MM.1S (cell line): Measurements from ENCODE around the gene ATP11B.

ENCODE experiments used
- DNase-seq: peaks from one replicate; pipeline ENCODE4 v3.0.0-alpha.2; 2015
- H2AFZ ChIP-seq: fragments of 300-600 bp; sonication (generic); 2 replicates; pipeline ENCODE4 v1.6.0; 2016; ENCODE audit warnings: antibody characterized with exemption, low read length
- H3F3A ChIP-seq: fragments of 300-600 bp; sonication (generic); 2 replicates; pipeline ENCODE4 v1.6.1; 2016; ENCODE audit warnings: mild to moderate bottlenecking, antibody characterized with exemption, low read length, moderate library complexity, mixed read lengths; ENCODE audit not compliant: insufficient read depth
- H3K27ac ChIP-seq: fragments of 300-600 bp; sonication (generic); 2 replicates; pipeline ENCODE4 v1.5.1; 2016; ENCODE audit warnings: mild to moderate bottlenecking, low read length
- H3K27me3 ChIP-seq: fragments of 300-600 bp; sonication (generic); replicated peaks from 2 replicates; pipeline ENCODE4 v1.6.0; 2016; ENCODE audit warnings: low read length; ENCODE audit not compliant: insufficient read depth
- H3K36me3 ChIP-seq: fragments of 300-600 bp; sonication (generic); replicated peaks from 2 replicates; pipeline ENCODE4 v1.6.1; 2016; ENCODE audit warnings: mild to moderate bottlenecking, low read length, mixed read lengths; ENCODE audit not compliant: insufficient read depth
- H3K4me1 ChIP-seq: fragments of 300-600 bp; sonication (generic); 2 replicates; pipeline ENCODE4 v1.6.1; 2016; ENCODE audit warnings: low read length, mixed read lengths
- H3K4me2 ChIP-seq: fragments of 300-600 bp; sonication (generic); 2 replicates; pipeline ENCODE4 v1.6.0; 2016; ENCODE audit warnings: low read depth, low read length
- H3K4me3 ChIP-seq: fragments of 300-600 bp; sonication (generic); 2 replicates; pipeline ENCODE4 v1.5.1; 2016; ENCODE audit warnings: low read length, mixed read lengths
- H3K79me2 ChIP-seq: fragments of 300-600 bp; sonication (generic); 2 replicates; pipeline ENCODE4 v1.6.1; 2016; ENCODE audit warnings: mixed run types, low read length, mixed read lengths
- H3K9ac ChIP-seq: fragments of 300-600 bp; sonication (generic); 2 replicates; pipeline ENCODE4 v1.6.1; 2016; ENCODE audit warnings: low read length, mixed read lengths
- H3K9me2 ChIP-seq: fragments of 300-600 bp; sonication (generic); replicated peaks from 2 replicates; pipeline ENCODE4 v1.6.1; 2016; ENCODE audit warnings: mild to moderate bottlenecking, low read length, mixed read lengths; ENCODE audit not compliant: insufficient read depth
- H3K9me3 ChIP-seq: fragments of 300-600 bp; sonication (generic); replicated peaks from 2 replicates; pipeline ENCODE4 v1.6.1; 2016; ENCODE audit warnings: mild to moderate bottlenecking, low read length, mixed read lengths; ENCODE audit not compliant: insufficient read depth
- H4K20me1 ChIP-seq: fragments of 300-600 bp; sonication (generic); 2 replicates; pipeline ENCODE4 v1.6.1; 2016; ENCODE audit warnings: mild to moderate bottlenecking, low read length, moderate library complexity, mixed read lengths; ENCODE audit not compliant: insufficient read depth
- EZH2 ChIP-seq: fragments of 300-600 bp; sonication (generic); optimal IDR thresholded peaks from 2 replicates; pipeline ENCODE3; 2017; ENCODE audit warnings: low read depth, mild to moderate bottlenecking, antibody characterized with exemption, low read length, mixed read lengths
- EZH2phosphoT487 ChIP-seq: fragments of 300-600 bp; sonication (generic); IDR thresholded peaks from 2 replicates; pipeline ENCODE4 v1.6.1; 2018; ENCODE audit warnings: antibody characterized with exemption, low read length
- TF ChIP-seq, protein P1 (sequence below): fragments of 300-600 bp; sonication (generic); IDR thresholded peaks from 2 replicates; pipeline ENCODE4 v1.5.1; 2016; ENCODE audit warnings: antibody characterized with exemption, low read length, mixed read lengths

The ATP11B gene

DNA sequence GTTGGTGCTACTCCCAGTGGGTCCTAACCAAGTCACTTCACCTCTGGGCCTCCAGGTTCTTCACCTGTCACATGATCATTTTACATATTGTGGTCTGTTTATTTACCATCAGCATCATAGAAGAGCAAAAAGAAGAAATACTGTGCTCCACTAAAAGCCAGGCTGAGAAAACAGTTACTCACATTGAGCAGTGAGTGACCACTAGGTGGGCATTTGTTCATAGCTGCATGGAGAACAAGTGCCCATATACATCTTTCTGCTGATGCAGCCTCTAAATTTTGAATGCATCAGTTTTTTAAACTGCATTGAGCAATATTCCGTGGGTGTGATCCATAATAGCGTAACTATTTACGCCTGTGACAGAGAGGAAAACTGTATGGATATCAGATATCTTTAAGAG is 110.9 kb downstream of the ATP11B start:
- Histone ChIP-seq H3K27me3 (no peaks in the 10 kb centered on the region), H3K9me3 (no peaks in the 10 kb centered on the region), H3K4me3 (no peak overlapping the region), H3K4me1 (peaks cover 8% of the 10 kb centered on the region; the same call in 1 of the 2 replicates), H3K9me2 (no peaks in the 10 kb centered on the region), H4K20me1 (no peaks in the 10 kb centered on the region), H3K36me3 (peaks cover 7% of the 10 kb centered on the region; the same call in 1 of the 2 replicates), H3F3A (peaks cover 6% of the 10 kb centered on the region; the same call in 1 of the 2 replicates), H3K9ac (no peak overlapping the region), H3K79me2 (no peaks in the 10 kb centered on the region), H2AFZ (no peak overlapping the region), H3K27ac (no peak overlapping the region), H3K4me2 (no peak overlapping the region)
- TF ChIP-seq, protein P1, sequence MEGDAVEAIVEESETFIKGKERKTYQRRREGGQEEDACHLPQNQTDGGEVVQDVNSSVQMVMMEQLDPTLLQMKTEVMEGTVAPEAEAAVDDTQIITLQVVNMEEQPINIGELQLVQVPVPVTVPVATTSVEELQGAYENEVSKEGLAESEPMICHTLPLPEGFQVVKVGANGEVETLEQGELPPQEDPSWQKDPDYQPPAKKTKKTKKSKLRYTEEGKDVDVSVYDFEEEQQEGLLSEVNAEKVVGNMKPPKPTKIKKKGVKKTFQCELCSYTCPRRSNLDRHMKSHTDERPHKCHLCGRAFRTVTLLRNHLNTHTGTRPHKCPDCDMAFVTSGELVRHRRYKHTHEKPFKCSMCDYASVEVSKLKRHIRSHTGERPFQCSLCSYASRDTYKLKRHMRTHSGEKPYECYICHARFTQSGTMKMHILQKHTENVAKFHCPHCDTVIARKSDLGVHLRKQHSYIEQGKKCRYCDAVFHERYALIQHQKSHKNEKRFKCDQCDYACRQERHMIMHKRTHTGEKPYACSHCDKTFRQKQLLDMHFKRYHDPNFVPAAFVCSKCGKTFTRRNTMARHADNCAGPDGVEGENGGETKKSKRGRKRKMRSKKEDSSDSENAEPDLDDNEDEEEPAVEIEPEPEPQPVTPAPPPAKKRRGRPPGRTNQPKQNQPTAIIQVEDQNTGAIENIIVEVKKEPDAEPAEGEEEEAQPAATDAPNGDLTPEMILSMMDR: no peak
- TF ChIP-seq EZH2 (no peak), EZH2phosphoT487 (no peak)
- DNase-seq: no peak

DNA sequence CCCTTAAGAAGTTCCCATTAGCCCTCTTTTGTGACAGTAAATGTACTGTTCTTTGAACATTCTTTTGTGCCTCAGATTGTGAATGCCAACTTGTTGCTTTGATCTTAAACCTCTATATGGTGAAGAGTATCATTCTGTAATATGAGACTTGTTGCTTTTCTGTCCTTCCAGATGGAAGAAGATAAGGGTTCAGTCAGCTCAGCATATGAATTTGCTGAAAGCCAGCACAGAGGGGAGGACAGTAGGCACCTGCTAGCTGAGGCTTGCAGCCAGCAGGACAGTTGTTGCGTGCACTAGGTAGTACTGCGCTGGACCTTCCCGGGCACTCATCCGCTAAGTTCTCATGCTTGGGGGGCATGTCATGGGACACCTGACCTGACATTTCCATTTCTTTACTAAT is 112.3 kb downstream of the ATP11B start:
- DNase-seq: no peak
- H3K4me2 ChIP-seq: no peak overlapping the region
- no peak overlapping the region for H3K27ac ChIP-seq
- no peaks in the 10 kb centered on the region for H4K20me1 ChIP-seq
- no peaks in the 10 kb centered on the region for H3K79me2 ChIP-seq
- H3K9me3 ChIP-seq: no peaks in the 10 kb centered on the region
- peaks cover 6% of the 10 kb centered on the region; the same call in 1 of the 2 replicates for H3F3A ChIP-seq
- H2AFZ ChIP-seq: no peak overlapping the region
- TF ChIP-seq, protein P1: no peak
- TF ChIP-seq EZH2phosphoT487 (no peak), EZH2 (no peak)
- peaks cover 8% of the 10 kb centered on the region; the same call in 1 of the 2 replicates for H3K4me1 ChIP-seq
- no peaks in the 10 kb centered on the region for H3K9me2 ChIP-seq
- no peaks in the 10 kb centered on the region for H3K27me3 ChIP-seq
- H3K4me3 ChIP-seq: no peak overlapping the region
- no peak overlapping the region for H3K9ac ChIP-seq
- H3K36me3 ChIP-seq: 0 out of 2 replicates have a peak, but pooled peaks cover 7% of the 10 kb centered on the region

- 0 out of 2 replicates have a peak, but pooled peaks cover 7% of the 10 kb centered on the region for H3K36me3 ChIP-seq
- H3K4me2 ChIP-seq: no peak overlapping the region
- no peaks in the 10 kb centered on the region for H3K9me2 ChIP-seq
- no peaks in the 10 kb centered on the region for H3K9me3 ChIP-seq
- H2AFZ ChIP-seq: no peak overlapping the region
- peaks cover 6% of the 10 kb centered on the region; the same call in 1 of the 2 replicates for H3F3A ChIP-seq
- no peak overlapping the region for H3K4me3 ChIP-seq
- TF ChIP-seq EZH2phosphoT487: no peak
- TF ChIP-seq, protein P1: no peak
- TF ChIP-seq EZH2: no peak
- no peak overlapping the region for H3K9ac ChIP-seq
- H3K27ac ChIP-seq: no peak overlapping the region
- H3K79me2 ChIP-seq: no peaks in the 10 kb centered on the region
- no peaks in the 10 kb centered on the region for H3K27me3 ChIP-seq
- peaks cover 8% of the 10 kb centered on the region; the same call in 1 of the 2 replicates for H3K4me1 ChIP-seq
- no peaks in the 10 kb centered on the region for H4K20me1 ChIP-seq
- DNase-seq: no peak
Measured at GRCh38 chr3:182906036-182906435, 112.7 kb downstream of the ATP11B start.
